WI38 (cell line): ENCODE results near the gene BORCS5.

Experiments used
- H3K4me3 ChIP-seq: 2 replicates; pipeline ENCODE4 v1.5.1; 2011; ENCODE audit warnings: low read depth, mild to moderate bottlenecking, control low read depth, low read length
- CTCF ChIP-seq: IDR thresholded peaks from 2 replicates; pipeline ENCODE4 v1.5.1; 2012; ENCODE audit warnings: low read depth, mild to moderate bottlenecking, control low read depth, low read length

The BORCS5 gene

GRCh38 chr12:12327802-12328201 lies 29.1 kb upstream of the BORCS5 start:
- no peak overlapping the region for H3K4me3 ChIP-seq
- peak; percentile 37; the same call in 1 of the 2 replicates for TF ChIP-seq CTCF

GRCh38 chr12:12331244-12331771 lies 25.6 kb upstream of the BORCS5 start:
- no peak for TF ChIP-seq CTCF
- H3K4me3 ChIP-seq, result no peak overlapping the region

GRCh38 chr12:12331896-12332295 lies 25.0 kb upstream of the BORCS5 start:
- no peak overlapping the region for H3K4me3 ChIP-seq
- TF ChIP-seq CTCF, result no peak

- TF ChIP-seq CTCF, result no peak
- no peak overlapping the region for H3K4me3 ChIP-seq
Observed at GRCh38 chr12:12333407-12334366, 23.2 kb upstream of the BORCS5 start.

- TF ChIP-seq CTCF, result peak; percentile 54
- no peak overlapping the region for H3K4me3 ChIP-seq
Observed at GRCh38 chr12:12334367-12335040, 22.4 kb upstream of the BORCS5 start.

- H3K4me3 ChIP-seq, result no peak overlapping the region
- no peak for TF ChIP-seq CTCF
Observed at GRCh38 chr12:12336049-12336411, 20.8 kb upstream of the BORCS5 start.

- H3K4me3 ChIP-seq, result no peak overlapping the region
- no peak for TF ChIP-seq CTCF
Observed at GRCh38 chr12:12336511-12336910, 20.4 kb upstream of the BORCS5 start.
